ENCODE data around the gene SPRYD7. TPM values are rescaled to one million over a fixed set of nuclear protein-coding genes. Genes with fewer than 3 reads are reported as not detected.

The SPRYD7 gene
- total RNA-seq, 2 donors from 2014 or later: 4.9 to 5.9 TPM

DNA sequence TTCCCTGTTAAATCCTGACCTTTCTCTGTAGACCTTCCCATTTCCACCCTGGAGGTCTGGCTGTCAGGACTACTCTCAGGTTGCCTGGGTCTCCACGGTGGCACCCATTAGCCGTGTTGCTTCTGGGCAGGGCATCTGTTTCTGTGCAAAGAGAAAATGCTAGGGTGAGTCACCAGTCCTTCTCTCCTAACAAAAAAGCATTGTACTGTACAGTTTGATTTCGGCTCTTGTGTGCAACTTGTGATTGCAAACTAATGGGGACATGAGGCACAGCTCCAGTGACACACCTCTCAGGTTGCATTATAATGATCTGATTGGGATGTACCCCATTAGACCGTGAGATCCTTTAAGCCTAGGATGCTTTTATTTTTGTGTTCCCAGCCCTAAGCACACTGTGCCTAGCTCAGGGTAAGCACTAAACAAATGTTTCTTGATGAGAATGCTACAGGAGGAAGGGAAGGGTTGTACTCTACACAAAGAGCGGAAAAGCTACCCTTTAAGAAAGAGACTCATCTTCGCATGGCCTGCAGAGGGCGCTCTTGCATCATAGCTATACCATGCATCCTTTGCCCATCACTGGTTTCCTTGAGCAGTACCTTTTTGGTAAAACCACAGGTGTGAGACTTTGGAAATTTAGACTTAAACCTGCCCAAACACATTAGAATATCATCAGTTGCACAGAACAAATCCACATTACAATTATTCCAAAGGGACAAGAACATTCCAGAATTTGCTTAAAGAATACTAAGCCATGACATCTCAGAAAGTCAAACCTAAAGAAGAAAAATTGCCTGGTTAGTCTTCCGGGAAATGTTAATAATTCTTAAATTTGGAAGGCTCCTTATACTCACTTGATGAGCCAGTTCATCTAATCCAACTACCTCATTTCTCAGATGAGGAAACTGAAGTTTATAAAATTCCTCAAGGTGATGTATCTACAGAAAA lies 40.4 kb upstream of the SPRYD7 start:
- peak; percentile 65 to 85 (median 78) for TF ChIP-seq CTCF (IDR thresholded peaks at IDR 0.05)
- no peak for TF ChIP-seq POLR2A (IDR thresholded peaks at IDR 0.05)
- DNase-seq (peak; percentile 75 to 82 (median 76)), ATAC-seq (peak; percentile 81)
- intact Hi-C loops (cut with DNase I): no loop called here
- Histone ChIP-seq H3K4me1 (peaks cover 17% of the 10 kb centered on the region), H3K36me3 (replicated peaks in 1 of 2; ENCODE audit: insufficient read depth in 1 of 2, low read depth in 2 of 2) (no peaks in the 10 kb centered on the region), H3K4me3 (no peak overlapping the region), H3K9me3 (no peaks in the 10 kb centered on the region), H3K27ac (no peak overlapping the region), H3K27me3 (no peaks in the 10 kb centered on the region)
- WGBS, 2 donors: 32 to 38% methylated on average over 8 of the region's 8 CpGs

- Histone ChIP-seq H3K27me3 (no peaks in the 10 kb centered on the region), H3K4me3 (no peak overlapping the region), H3K9me3 (no peaks in the 10 kb centered on the region), H3K36me3 (replicated peaks in 1 of 2; ENCODE audit: insufficient read depth in 1 of 2, low read depth in 2 of 2) (no peaks in the 10 kb centered on the region), H3K27ac (no peak overlapping the region), H3K4me1 (peaks cover 17% of the 10 kb centered on the region)
- WGBS, 2 donors: 45 to 79% methylated on average over 1 of the region's 1 CpG
- ATAC-seq (no peak), DNase-seq (no peak)
- intact Hi-C loops (cut with DNase I): no loop called here
- TF ChIP-seq POLR2A (IDR thresholded peaks at IDR 0.05) (no peak), CTCF (IDR thresholded peaks at IDR 0.05) (no peak)
Measured at GRCh38 chr13:49975826-49976225, 39.7 kb upstream of the SPRYD7 start.

DNA sequence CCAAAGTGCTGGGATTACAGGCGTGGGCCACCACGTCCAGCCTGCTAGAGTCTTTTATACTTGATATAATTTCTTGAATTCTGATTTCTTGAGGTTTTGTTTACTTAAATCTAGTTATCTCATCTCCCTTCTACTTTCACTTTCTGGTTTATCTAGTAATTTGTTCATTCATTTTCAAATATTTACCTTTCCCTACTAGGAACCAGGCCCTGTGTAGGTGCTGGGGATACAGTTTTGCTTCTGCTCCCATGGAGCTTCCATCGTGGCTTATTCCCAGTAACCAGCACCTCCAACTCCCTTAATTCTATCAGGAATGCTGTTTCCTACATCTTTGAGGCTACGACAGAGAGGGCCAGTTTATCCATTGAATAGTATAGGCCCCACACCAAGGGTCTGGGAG lies 36.6 kb upstream of the SPRYD7 start:
- intact Hi-C loops (cut with DNase I): no loop called here
- Histone ChIP-seq H3K27me3 (no peaks in the 10 kb centered on the region), H3K4me3 (no peak overlapping the region), H3K36me3 (replicated peaks in 1 of 2; ENCODE audit: insufficient read depth in 1 of 2, low read depth in 2 of 2) (no peaks in the 10 kb centered on the region), H3K4me1 (peaks cover 17% of the 10 kb centered on the region), H3K9me3 (no peaks in the 10 kb centered on the region), H3K27ac (peak overlapping the region in 2 of 4 donors; percentile 39 to 49)
- ATAC-seq (peak; percentile 39), DNase-seq (peak in 1 of 4 donors; percentile 12)
- WGBS, 2 donors: 43 to 54% methylated on average over 4 of the region's 4 CpGs
- TF ChIP-seq POLR2A (IDR thresholded peaks at IDR 0.05): no peak
- TF ChIP-seq CTCF (IDR thresholded peaks at IDR 0.05): no peak

- Histone ChIP-seq H3K27ac (no peak overlapping the region), H3K27me3 (no peaks in the 10 kb centered on the region), H3K36me3 (replicated peaks in 1 of 2; ENCODE audit: insufficient read depth in 1 of 2, low read depth in 2 of 2) (no peaks in the 10 kb centered on the region), H3K4me3 (no peak overlapping the region), H3K9me3 (peaks cover 0 to 5% (median 0%) of the 10 kb centered on the region in 3 donors), H3K4me1 (peaks cover 4% of the 10 kb centered on the region)
- no peak for ATAC-seq
- intact Hi-C loops (cut with DNase I): no loop called here
- TF ChIP-seq CTCF (IDR thresholded peaks at IDR 0.05): no peak
- no peak for TF ChIP-seq POLR2A (IDR thresholded peaks at IDR 0.05)
- 90 to 92% methylated on average over 4 of the region's 4 CpGs for WGBS, 2 donors
- no peak for DNase-seq
Measured at GRCh38 chr13:49967456-49967855, 31.3 kb upstream of the SPRYD7 start.
